NB4 (cell line): ENCODE measurements around the gene SLC20A1.

Experiments
- CTCF ChIP-seq: IDR thresholded peaks from one replicate; pipeline ENCODE4 v1.5.1; 2012; ENCODE audit warnings: low read depth, low read length
- MAX ChIP-seq: IDR thresholded peaks from 2 replicates; pipeline ENCODE4 v1.6.1; 2011; ENCODE audit warnings: low read depth, low read length
- MYC ChIP-seq: IDR thresholded peaks from 2 replicates; pipeline ENCODE4 v1.6.1; 2011; ENCODE audit warnings: low read depth, low read length
- POLR2A ChIP-seq: IDR thresholded peaks from 2 replicates; pipeline ENCODE4 v1.6.1; 2011; ENCODE audit warnings: mild to moderate bottlenecking; ENCODE audit not compliant: insufficient read length; ENCODE audit errors: extremely low read depth

GRCh38 chr2:112644933-112645309 lies 818 bp upstream of the SLC20A1 start:
- TF ChIP-seq CTCF (no peak), MAX (no peak), POLR2A (no peak), MYC (no peak)
